Trophoblast cell (in vitro differentiated cells and primary cell): ENCODE data around the gene SLC10A7.

Source experiments
- DNase-seq, 2 donors: peaks; one replicate each; pipeline ENCODE4 v3.0.0-alpha.2; 2016
- H2AFZ ChIP-seq: 2 replicates; pipeline ENCODE4 v1.6.1; 2013; ENCODE audit warnings: low read length, moderate library complexity, mild to moderate bottlenecking; ENCODE audit not compliant: insufficient read depth, poor library complexity
- H2AK5ac ChIP-seq: 2 replicates; pipeline ENCODE4 v1.6.1; 2013; ENCODE audit warnings: mild to moderate bottlenecking, low read length
- H2BK120ac ChIP-seq: 2 replicates; pipeline ENCODE4 v1.6.1; 2013; ENCODE audit warnings: low read length, mild to moderate bottlenecking, moderate library complexity; ENCODE audit not compliant: insufficient read depth, poor library complexity
- H2BK12ac ChIP-seq: 2 replicates; pipeline ENCODE4 v1.6.1; 2013; ENCODE audit warnings: mild to moderate bottlenecking, low read length, moderate library complexity
- H2BK5ac ChIP-seq: 2 replicates; pipeline ENCODE4 v1.6.1; 2013; ENCODE audit warnings: low read length, low read depth, moderate library complexity, mild to moderate bottlenecking; ENCODE audit not compliant: poor library complexity
- H3K14ac ChIP-seq: 2 replicates; pipeline ENCODE4 v1.6.1; 2013; ENCODE audit warnings: mild to moderate bottlenecking, low read length
- H3K18ac ChIP-seq: 2 replicates; pipeline ENCODE4 v1.6.1; 2013; ENCODE audit warnings: mild to moderate bottlenecking, low read length
- H3K23ac ChIP-seq: 2 replicates; pipeline ENCODE4 v1.6.1; 2013; ENCODE audit warnings: low read length
- H3K27ac ChIP-seq: 2 replicates; pipeline ENCODE4 v1.5.1; 2013; ENCODE audit warnings: low read depth, mild to moderate bottlenecking, inconsistent platforms, low read length, moderate library complexity
- H3K27me3 ChIP-seq: 2 replicates; pipeline ENCODE4 v1.6.1; 2013; ENCODE audit warnings: inconsistent platforms, mild to moderate bottlenecking, low read length, moderate library complexity; ENCODE audit not compliant: insufficient read depth
- H3K36me3 ChIP-seq, 2 experiments: 1 replicate in 1 of 2; 2 replicates in 1 of 2; pipeline ENCODE4 v1.6.1; 2013; ENCODE audit warnings: low read length in 2 of 2, mild to moderate bottlenecking in 2 of 2, moderate library complexity in 1 of 2; ENCODE audit not compliant: insufficient read depth in 2 of 2, control insufficient read depth in 1 of 2
- H3K4ac ChIP-seq: 2 replicates; pipeline ENCODE4 v1.6.1; 2013; ENCODE audit warnings: low read depth, mild to moderate bottlenecking, low read length, moderate library complexity
- H3K4me1 ChIP-seq, 2 experiments: 1 replicate in 1 of 2; 2 replicates in 1 of 2; pipeline ENCODE4 v1.6.1; 2013; ENCODE audit warnings: low read length in 2 of 2, mild to moderate bottlenecking in 2 of 2, moderate library complexity in 1 of 2; ENCODE audit not compliant: insufficient read depth in 2 of 2, control insufficient read depth in 1 of 2
- H3K4me2 ChIP-seq: 2 replicates; pipeline ENCODE4 v1.6.1; 2013; ENCODE audit warnings: inconsistent platforms, mild to moderate bottlenecking, low read length, moderate library complexity
- H3K4me3 ChIP-seq: 2 replicates; pipeline ENCODE4 v1.5.1; 2013; ENCODE audit warnings: mild to moderate bottlenecking, low read depth, low read length, inconsistent platforms
- H3K79me1 ChIP-seq: one replicate; pipeline ENCODE4 v1.6.1; 2013; ENCODE audit warnings: low read length
- H3K79me2 ChIP-seq: 2 replicates; pipeline ENCODE4 v1.6.1; 2013; ENCODE audit warnings: low read length, mild to moderate bottlenecking; ENCODE audit not compliant: control insufficient read depth, insufficient read depth, poor library complexity
- H3K9ac ChIP-seq: 2 replicates; pipeline ENCODE4 v1.6.1; 2013; ENCODE audit warnings: mild to moderate bottlenecking, low read length
- H3K9me3 ChIP-seq: 2 replicates; pipeline ENCODE4 v1.6.1; 2013; ENCODE audit warnings: low read depth, mild to moderate bottlenecking, control low read depth, inconsistent platforms, low read length; ENCODE audit not compliant: insufficient read depth
- H4K12ac ChIP-seq: 2 replicates; pipeline ENCODE4 v1.6.1; 2013; ENCODE audit warnings: low read depth, mild to moderate bottlenecking, low read length, moderate library complexity
- H4K8ac ChIP-seq: 2 replicates; pipeline ENCODE4 v1.6.1; 2013; ENCODE audit warnings: low read depth, mild to moderate bottlenecking, low read length, moderate library complexity
- H4K91ac ChIP-seq: one replicate; pipeline ENCODE4 v1.6.1; 2013; ENCODE audit warnings: low read depth, mild to moderate bottlenecking, low read length, moderate library complexity
- WGBS: extraction: QIAGEN DNeasy Blood & Tissue Kit; methylation state at CpG from one replicate; pipeline ENCODE4 v1.1.7; 2013; ENCODE audit warnings: missing lambda C conversion rate; ENCODE audit not compliant: insufficient read length, insufficient coverage; ENCODE audit errors: extremely low coverage; 5-methylcytosine and 5-hydroxymethylcytosine counted together

The SLC10A7 gene

DNA sequence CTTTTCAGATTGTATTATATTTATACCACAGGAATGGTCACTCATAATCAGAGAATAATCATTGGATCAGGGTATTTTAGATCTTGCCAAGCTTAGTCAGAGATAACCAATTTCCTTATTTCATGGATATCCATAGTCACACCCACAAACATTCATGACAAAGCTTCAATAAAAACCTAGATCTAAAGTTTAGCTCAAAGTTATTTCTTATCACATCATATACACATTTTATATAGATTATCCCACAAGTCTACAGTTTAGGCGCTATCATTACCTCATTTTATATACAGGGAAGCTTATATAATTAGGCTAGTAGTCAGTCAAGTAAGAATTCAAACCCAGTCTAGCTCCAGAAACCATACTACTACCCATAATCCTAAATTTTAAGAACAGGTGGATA is 82.3 kb downstream of the SLC10A7 start:
- H3K4me2 ChIP-seq, result no peak overlapping the region
- H3K14ac ChIP-seq, result no peak overlapping the region
- H3K18ac ChIP-seq, result no peak overlapping the region
- no peak for DNase-seq
- no peaks in the 10 kb centered on the region for H3K79me2 ChIP-seq
- WGBS, result no CpG with 5 or more reads among the region's 1 CpG
- no peak overlapping the region for H2BK120ac ChIP-seq
- H4K8ac ChIP-seq, result no peak overlapping the region
- H3K27me3 ChIP-seq, result no peaks in the 10 kb centered on the region
- no peak overlapping the region for H3K4ac ChIP-seq
- no peak overlapping the region for H2BK5ac ChIP-seq
- H3K79me1 ChIP-seq, result no peaks in the 10 kb centered on the region
- no peak overlapping the region for H4K12ac ChIP-seq
- no peak overlapping the region for H2AK5ac ChIP-seq
- H2BK12ac ChIP-seq, result no peak overlapping the region
- H3K4me1 ChIP-seq, result peaks cover 0 to 2% of the 10 kb centered on the region in 2 experiments
- H3K23ac ChIP-seq, result no peak overlapping the region
- H3K27ac ChIP-seq, result no peak overlapping the region
- H2AFZ ChIP-seq, result no peak overlapping the region
- H3K9me3 ChIP-seq, result no peaks in the 10 kb centered on the region
- H3K36me3 ChIP-seq, result no peaks in the 10 kb centered on the region
- H3K9ac ChIP-seq, result no peak overlapping the region
- H4K91ac ChIP-seq, result no peak overlapping the region
- no peak overlapping the region for H3K4me3 ChIP-seq

- H3K4me2 ChIP-seq, result no peak overlapping the region
- no peaks in the 10 kb centered on the region for H3K27me3 ChIP-seq
- H3K9ac ChIP-seq, result no peak overlapping the region
- H2AFZ ChIP-seq, result no peak overlapping the region
- no CpG with 5 or more reads among the region's 2 CpGs for WGBS
- H3K36me3 ChIP-seq, result no peaks in the 10 kb centered on the region
- no peak overlapping the region for H3K23ac ChIP-seq
- H3K79me2 ChIP-seq, result no peaks in the 10 kb centered on the region
- no peak overlapping the region for H3K27ac ChIP-seq
- no peak overlapping the region for H2BK120ac ChIP-seq
- no peaks in the 10 kb centered on the region for H3K9me3 ChIP-seq
- no peaks in the 10 kb centered on the region for H3K79me1 ChIP-seq
- H3K4ac ChIP-seq, result no peak overlapping the region
- no peak overlapping the region for H4K8ac ChIP-seq
- H4K91ac ChIP-seq, result no peak overlapping the region
- no peak overlapping the region for H3K14ac ChIP-seq
- no peak overlapping the region for H3K4me3 ChIP-seq
- no peak overlapping the region for H2AK5ac ChIP-seq
- no peak overlapping the region for H4K12ac ChIP-seq
- H2BK12ac ChIP-seq, result no peak overlapping the region
- peak in 1 of 2 donors; percentile 15 for DNase-seq
- H3K4me1 ChIP-seq, result peaks cover 0 to 2% of the 10 kb centered on the region in 2 experiments
- no peak overlapping the region for H3K18ac ChIP-seq
- no peak overlapping the region for H2BK5ac ChIP-seq
Observed at GRCh38 chr4:146437778-146438177, 84.0 kb downstream of the SLC10A7 start.

GRCh38 chr4:146436423-146437162 is 85.1 kb downstream of the SLC10A7 start:
- no peak overlapping the region for H2AK5ac ChIP-seq

DNA sequence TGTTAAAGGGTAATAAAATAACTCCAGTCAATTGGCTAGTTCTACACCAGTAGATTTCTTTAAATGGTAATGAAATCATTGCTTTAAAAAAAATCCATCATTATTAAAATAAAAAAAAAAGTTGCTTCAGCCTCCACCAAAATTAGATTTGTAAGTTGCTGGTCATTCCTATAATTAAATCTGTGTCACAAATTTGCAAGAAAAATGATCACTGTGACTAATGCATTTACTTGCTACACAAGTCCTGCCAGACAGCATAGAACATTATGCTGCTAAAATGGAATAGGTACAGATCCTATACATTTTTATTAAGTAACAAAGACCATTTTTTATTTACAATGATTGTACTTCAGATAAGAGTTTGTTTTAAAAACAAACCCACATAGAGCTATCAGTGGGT is 85.8 kb downstream of the SLC10A7 start:
- no peak for DNase-seq
- H3K14ac ChIP-seq, result no peak overlapping the region
- H3K4me3 ChIP-seq, result no peak overlapping the region
- no peak overlapping the region for H2BK5ac ChIP-seq
- H3K27ac ChIP-seq, result no peak overlapping the region
- no peaks in the 10 kb centered on the region for H3K9me3 ChIP-seq
- no peaks in the 10 kb centered on the region for H3K27me3 ChIP-seq
- H3K4me2 ChIP-seq, result no peak overlapping the region
- H4K91ac ChIP-seq, result no peak overlapping the region
- no peak overlapping the region for H4K12ac ChIP-seq
- no peak overlapping the region for H2BK120ac ChIP-seq
- H4K8ac ChIP-seq, result no peak overlapping the region
- H3K23ac ChIP-seq, result no peak overlapping the region
- H2BK12ac ChIP-seq, result no peak overlapping the region
- H3K4me1 ChIP-seq, result peaks cover 0 to 2% of the 10 kb centered on the region in 2 experiments
- H3K4ac ChIP-seq, result no peak overlapping the region
- H3K36me3 ChIP-seq, result no peaks in the 10 kb centered on the region
- H2AFZ ChIP-seq, result no peak overlapping the region
- no peaks in the 10 kb centered on the region for H3K79me1 ChIP-seq
- no peaks in the 10 kb centered on the region for H3K79me2 ChIP-seq
- no peak overlapping the region for H3K18ac ChIP-seq
- no peak overlapping the region for H3K9ac ChIP-seq
- H2AK5ac ChIP-seq, result no peak overlapping the region

More at GRCh38 chr4:146436423-146437162, 85.1 kb downstream of the SLC10A7 start:
- Histone ChIP-seq H3K79me1 (no peaks in the 10 kb centered on the region), H2BK120ac (no peak overlapping the region), H3K79me2 (no peaks in the 10 kb centered on the region), H3K36me3 (no peaks in the 10 kb centered on the region), H3K27me3 (no peaks in the 10 kb centered on the region), H3K4me3 (no peak overlapping the region), H3K23ac (no peak overlapping the region), H3K14ac (no peak overlapping the region), H3K4me1 (peaks cover 0 to 2% of the 10 kb centered on the region in 2 experiments), H3K9ac (no peak overlapping the region), H4K8ac (no peak overlapping the region), H3K4me2 (no peak overlapping the region), H4K12ac (no peak overlapping the region), H2AFZ (no peak overlapping the region), H2BK12ac (no peak overlapping the region), H3K18ac (no peak overlapping the region), H3K4ac (no peak overlapping the region), H3K9me3 (no peaks in the 10 kb centered on the region), H2BK5ac (no peak overlapping the region), H3K27ac (no peak overlapping the region), H4K91ac (no peak overlapping the region)
- WGBS, result no CpG with 5 or more reads among the region's 4 CpGs
- no peak for DNase-seq
